Measurements from ENCODE around the gene CSTPP1. TPM values are rescaled to one million over a fixed set of nuclear protein-coding genes. Genes with fewer than 3 reads are reported as not detected.

The CSTPP1 gene
- total RNA-seq, 1 donor from 2014 or later = 29.9 TPM

DNA sequence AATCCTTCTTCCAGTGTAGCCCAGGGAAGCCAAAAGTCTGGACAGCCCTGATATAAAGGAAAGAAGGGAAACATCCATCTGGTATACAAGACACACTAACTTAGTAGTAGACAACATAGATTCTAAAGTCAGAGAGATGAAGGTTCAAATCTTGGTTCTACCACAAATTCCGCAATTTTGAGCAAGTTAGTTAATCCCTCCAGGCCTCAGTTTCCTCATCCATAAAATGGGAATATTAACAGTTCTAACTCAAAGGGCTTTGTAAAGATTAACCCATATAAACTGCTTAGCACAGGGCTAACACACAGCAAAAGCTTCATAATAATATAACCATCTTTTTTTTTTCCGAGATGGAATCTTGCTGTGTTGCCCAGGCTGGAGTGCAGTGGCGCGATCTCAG is 29.0 kb upstream of the CSTPP1 start:
- ChIA-PET CTCF (no interaction called here), POLR2A (interaction anchor here (0.6 kb wide), 1 partner anchor 41 kb away, joined by 3 read pairs; no protein-coding TSS in a partner anchor)

DNA sequence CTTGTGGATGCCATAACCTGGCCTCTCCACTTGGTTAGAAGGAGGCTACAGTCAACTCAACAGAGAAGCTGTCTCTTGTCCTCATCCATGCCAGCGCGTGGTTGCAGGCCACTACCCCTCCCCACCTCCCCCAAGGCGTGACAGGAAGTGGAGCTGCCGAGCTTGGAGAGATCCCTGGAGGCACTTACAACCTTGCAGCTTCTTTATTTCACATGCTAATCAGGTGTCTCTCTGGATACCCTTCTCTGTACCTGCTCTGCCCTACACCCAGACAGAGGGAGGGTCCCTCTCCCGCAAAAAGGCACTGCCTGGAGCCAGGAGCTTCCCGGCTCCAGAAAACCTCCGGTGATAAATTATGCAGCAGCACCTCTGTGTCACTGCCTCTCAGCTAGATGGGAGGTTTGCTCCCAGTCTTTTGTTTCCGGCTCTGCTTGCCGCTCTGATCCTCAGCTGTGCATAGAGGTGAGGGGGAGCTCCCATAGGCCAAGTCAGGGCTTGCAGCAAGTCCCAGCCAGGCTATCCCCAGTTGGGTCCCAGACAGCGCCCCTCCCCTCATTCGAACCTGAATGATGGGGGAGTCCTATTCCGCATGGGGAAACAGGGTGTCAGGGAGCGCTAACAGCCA is 23.9 kb upstream of the CSTPP1 start:
- Mint-ChIP-seq H3K4me1 (peaks cover 12% of the 10 kb centered on the region), H3K4me3 (no peak overlapping the region), H3K27me3 (peaks cover 47% of the 10 kb centered on the region), H3K27ac (no peak overlapping the region), H3K36me3 (ENCODE audit: low read depth) (no peaks in the 10 kb centered on the region), H3K9me3 (no peaks in the 10 kb centered on the region)
- intact Hi-C loops (cut with micrococcal nuclease) = no loop called here
- ChIA-PET POLR2A (no interaction called here), CTCF (interaction anchor here (2.0 kb wide), 1 partner anchor 240 kb away, joined by 4 read pairs; no protein-coding TSS in a partner anchor)
- no peak for ATAC-seq (ENCODE audit: low read depth)
- no peak for DNase-seq
- TF ChIP-seq, protein P1, sequence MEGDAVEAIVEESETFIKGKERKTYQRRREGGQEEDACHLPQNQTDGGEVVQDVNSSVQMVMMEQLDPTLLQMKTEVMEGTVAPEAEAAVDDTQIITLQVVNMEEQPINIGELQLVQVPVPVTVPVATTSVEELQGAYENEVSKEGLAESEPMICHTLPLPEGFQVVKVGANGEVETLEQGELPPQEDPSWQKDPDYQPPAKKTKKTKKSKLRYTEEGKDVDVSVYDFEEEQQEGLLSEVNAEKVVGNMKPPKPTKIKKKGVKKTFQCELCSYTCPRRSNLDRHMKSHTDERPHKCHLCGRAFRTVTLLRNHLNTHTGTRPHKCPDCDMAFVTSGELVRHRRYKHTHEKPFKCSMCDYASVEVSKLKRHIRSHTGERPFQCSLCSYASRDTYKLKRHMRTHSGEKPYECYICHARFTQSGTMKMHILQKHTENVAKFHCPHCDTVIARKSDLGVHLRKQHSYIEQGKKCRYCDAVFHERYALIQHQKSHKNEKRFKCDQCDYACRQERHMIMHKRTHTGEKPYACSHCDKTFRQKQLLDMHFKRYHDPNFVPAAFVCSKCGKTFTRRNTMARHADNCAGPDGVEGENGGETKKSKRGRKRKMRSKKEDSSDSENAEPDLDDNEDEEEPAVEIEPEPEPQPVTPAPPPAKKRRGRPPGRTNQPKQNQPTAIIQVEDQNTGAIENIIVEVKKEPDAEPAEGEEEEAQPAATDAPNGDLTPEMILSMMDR (IDR thresholded peaks at IDR 0.05) = no peak

More for the DNA sequence above, 29.0 kb upstream of the CSTPP1 start:
- TF ChIP-seq, protein P1 (IDR thresholded peaks at IDR 0.05) = no peak
- intact Hi-C loops (cut with micrococcal nuclease) = no loop called here
- Mint-ChIP-seq H3K27ac (no peak overlapping the region), H3K4me3 (no peak overlapping the region), H3K9me3 (no peaks in the 10 kb centered on the region), H3K4me1 (no peaks in the 10 kb centered on the region), H3K36me3 (ENCODE audit: low read depth) (no peaks in the 10 kb centered on the region), H3K27me3 (peaks cover 15% of the 10 kb centered on the region)
- ATAC-seq (ENCODE audit: low read depth) = no peak
- no peak for DNase-seq

DNA sequence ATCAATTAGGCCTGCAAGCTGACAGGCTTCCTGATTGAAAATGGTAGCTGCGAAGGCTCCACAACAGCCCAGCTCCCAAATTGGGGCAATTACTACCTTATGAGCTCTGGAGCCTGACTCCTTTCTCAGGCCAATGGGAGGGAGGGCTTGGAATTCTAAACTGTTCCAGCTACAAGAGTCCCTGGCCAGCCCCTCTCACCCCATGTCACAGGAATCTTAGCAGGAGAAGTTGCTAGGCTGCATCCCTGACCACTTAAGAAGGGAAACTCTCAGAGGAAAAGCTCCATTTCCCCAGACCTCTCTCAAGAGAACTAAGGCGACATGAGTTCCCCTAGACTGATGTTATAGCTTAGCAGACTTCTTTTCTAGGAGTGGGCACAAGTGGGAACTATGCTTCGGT is 23.1 kb upstream of the CSTPP1 start:
- Mint-ChIP-seq H3K4me1 (peaks cover 14% of the 10 kb centered on the region), H3K27me3 (peaks cover 49% of the 10 kb centered on the region), H3K27ac (no peak overlapping the region), H3K9me3 (no peaks in the 10 kb centered on the region), H3K36me3 (ENCODE audit: low read depth) (no peaks in the 10 kb centered on the region), H3K4me3 (no peak overlapping the region)
- CTCF ChIA-PET = interaction anchor here (2.0 kb wide), 1 partner anchor 239 kb away, joined by 4 read pairs; no protein-coding TSS in a partner anchor
- intact Hi-C loops (cut with micrococcal nuclease) = no loop called here
- TF ChIP-seq, protein P1 (IDR thresholded peaks at IDR 0.05) = no peak
- no peak for ATAC-seq (ENCODE audit: low read depth)
- POLR2A ChIA-PET = no interaction called here
- no peak for DNase-seq

DNA sequence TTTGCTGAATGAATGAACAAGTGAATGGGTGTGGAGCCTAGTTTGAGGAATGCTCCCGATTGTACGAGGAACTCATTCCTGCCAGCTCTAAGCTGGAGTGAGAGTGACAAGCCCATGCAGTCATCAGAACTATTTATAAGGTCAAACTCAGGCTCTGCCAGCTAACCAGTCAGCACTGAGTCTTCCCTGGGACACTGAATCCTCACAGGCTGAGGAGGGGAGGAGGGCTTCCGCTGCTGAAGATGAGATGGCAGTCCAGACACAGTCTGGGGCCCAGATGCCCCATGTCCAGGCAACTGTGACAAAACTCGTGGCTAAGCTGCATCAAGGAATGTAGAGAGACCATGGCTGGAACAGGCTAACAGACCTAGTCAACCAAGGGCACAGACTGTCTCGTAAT is 22.2 kb upstream of the CSTPP1 start:
- Mint-ChIP-seq H3K9me3 (no peaks in the 10 kb centered on the region), H3K4me1 (peaks cover 22% of the 10 kb centered on the region), H3K4me3 (no peak overlapping the region), H3K27me3 (peaks cover 57% of the 10 kb centered on the region), H3K27ac (no peak overlapping the region), H3K36me3 (ENCODE audit: low read depth) (no peaks in the 10 kb centered on the region)
- ATAC-seq (ENCODE audit: low read depth) (no peak), DNase-seq (no peak)
- TF ChIP-seq, protein P1 (IDR thresholded peaks at IDR 0.05) = no peak
- intact Hi-C loops (cut with micrococcal nuclease) = no loop called here
- POLR2A ChIA-PET = no interaction called here
- CTCF ChIA-PET = no interaction called here

DNA sequence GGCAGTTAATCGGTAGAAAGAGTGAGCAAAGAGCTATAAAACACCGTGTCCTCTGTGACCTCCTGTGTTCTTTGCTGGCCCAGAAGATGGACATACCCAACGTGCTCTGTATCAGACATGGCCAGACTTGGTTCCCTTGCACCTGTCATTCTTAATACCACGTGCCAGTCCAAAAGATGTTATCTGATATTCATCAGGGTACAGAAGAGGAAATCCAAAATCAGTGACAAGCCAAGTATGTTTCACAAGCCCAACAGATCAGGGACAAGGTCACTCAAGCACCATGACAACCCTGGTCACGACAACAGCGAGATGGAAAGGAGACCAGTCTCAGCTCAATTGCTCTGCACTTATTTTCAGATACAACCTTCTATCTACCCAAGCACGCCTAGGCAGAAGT is 21.7 kb upstream of the CSTPP1 start:
- no peak overlapping the region for H3K27ac Mint-ChIP-seq
- ATAC-seq (ENCODE audit: low read depth) (no peak), DNase-seq (no peak)
- peaks cover 27% of the 10 kb centered on the region for H3K4me1 Mint-ChIP-seq
- TF ChIP-seq, protein P1 (IDR thresholded peaks at IDR 0.05) = no peak
- H3K4me3 Mint-ChIP-seq = no peak overlapping the region
- peaks cover 62% of the 10 kb centered on the region for H3K27me3 Mint-ChIP-seq
- intact Hi-C loops (cut with micrococcal nuclease) = loop anchor here (5.0 kb wide), 1 partner anchor 68 kb away; the partner anchor contains the start of gene CKAP5
- ChIA-PET POLR2A (no interaction called here), CTCF (no interaction called here)
- H3K36me3 Mint-ChIP-seq (ENCODE audit: low read depth) = no peaks in the 10 kb centered on the region
- H3K9me3 Mint-ChIP-seq = no peaks in the 10 kb centered on the region
